HG03342 (cell line): Measurements from ENCODE around the gene UBE2F.
"Not testable (repeated sequence)": the region's sequence is repeated elsewhere in the genome, so short reads cannot be mapped to it uniquely, and the experiment has no call there.

Source experiments
- ATAC-seq: cut with Tn5 transposase; IDR thresholded peaks from one replicate; pipeline ENCODE4 v1.9.1; 2021; ENCODE audit warnings: mild to moderate bottlenecking, moderate library complexity; ENCODE audit not compliant: unreplicated experiment

Gene UBE2F

GRCh38 chr2:238042090-238042489 is 75.3 kb downstream of the UBE2F start:
- ATAC-seq = no peak

GRCh38 chr2:238042849-238043584 is 76.2 kb downstream of the UBE2F start:
- no peak for ATAC-seq

DNA sequence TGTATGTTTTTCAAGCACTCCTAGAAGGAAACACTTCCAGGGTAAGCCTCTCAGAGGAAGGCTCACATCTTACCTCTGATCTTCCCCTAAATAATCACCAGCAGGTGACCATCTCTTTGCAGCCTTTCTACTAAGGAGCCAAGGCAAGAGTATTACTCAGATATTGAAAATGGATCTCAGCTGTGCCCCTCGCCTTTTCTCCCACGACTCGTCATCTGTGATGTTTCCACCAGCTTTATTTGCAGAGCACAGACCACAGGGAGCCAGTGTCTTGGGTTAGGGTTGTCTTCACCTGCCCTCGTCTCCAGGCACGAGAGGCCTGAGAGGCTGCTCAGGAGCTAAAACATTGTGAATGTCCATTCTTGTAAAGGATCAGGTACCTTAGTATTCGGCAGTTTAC is 77.0 kb downstream of the UBE2F start:
- no peak for ATAC-seq

DNA sequence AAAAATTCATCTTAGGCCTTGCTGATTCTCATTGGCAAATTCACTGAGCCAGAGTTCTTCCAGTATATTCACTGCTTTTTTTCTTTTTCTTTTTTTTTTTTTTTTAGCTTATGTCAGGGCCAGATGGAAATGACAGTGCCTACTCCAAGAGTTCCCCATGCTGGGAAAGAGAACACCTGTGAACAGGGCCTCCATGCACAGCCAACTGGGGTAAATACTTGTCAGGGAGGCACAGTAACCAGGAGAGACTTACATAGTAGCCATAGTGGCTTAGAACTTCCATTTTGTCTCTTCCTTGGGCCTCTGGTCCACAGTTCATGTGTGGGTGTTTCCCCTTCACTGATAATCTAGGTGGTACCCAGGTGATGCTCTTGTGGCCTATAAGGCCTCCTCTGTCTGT is 78.8 kb downstream of the UBE2F start:
- no peak for ATAC-seq

GRCh38 chr2:238046725-238047270 is 80.0 kb downstream of the UBE2F start:
- ATAC-seq = no peak

- ATAC-seq = no peak
Observed at GRCh38 chr2:238053191-238053776, 86.5 kb downstream of the UBE2F start.

GRCh38 chr2:238055841-238056240 is 89.0 kb downstream of the UBE2F start:
- ATAC-seq = no peak

DNA sequence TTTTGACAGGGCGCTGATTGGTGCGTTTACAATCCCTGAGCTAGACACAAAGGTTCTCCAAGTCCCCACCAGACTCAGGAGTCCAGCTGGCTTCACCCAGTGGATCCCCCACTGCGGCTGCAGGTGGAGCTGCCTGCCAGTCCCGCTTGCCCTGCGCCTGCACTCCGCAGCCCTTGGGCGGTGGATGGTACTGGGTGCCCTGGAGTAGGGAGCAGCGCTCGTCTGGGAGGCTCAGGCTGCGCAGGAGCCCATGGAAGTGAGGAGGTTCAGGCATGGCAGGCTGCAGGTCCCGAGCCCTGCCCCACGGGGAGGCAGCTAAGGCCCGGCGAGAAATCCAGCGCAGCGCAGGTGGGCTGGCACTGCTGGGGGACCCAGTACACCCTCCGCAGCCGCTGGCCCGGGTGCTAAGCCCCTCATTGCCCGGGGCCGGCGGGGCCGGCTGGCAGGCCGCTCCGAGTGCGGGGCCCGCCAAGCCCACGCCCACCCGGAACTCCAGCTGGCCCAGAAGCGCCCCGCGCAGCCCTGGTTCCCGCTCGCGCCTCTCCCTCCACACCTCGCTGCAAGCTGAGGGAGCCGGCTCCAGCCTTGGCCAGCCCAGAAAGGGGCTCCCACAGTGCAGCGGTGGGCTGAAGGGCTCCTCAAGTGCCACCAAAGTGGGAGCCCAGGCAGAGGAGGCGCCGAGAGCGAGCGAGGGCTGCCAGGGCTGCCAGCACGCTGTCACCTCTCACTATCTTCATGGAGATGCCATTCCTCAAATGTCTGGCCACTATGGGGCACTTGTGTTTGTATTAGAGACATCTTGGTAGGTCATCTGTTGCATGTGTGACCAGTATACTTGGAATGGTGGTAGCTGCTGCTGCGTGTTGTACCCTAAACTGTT is 91.1 kb downstream of the UBE2F start:
- ATAC-seq = not testable (repeated sequence)

DNA sequence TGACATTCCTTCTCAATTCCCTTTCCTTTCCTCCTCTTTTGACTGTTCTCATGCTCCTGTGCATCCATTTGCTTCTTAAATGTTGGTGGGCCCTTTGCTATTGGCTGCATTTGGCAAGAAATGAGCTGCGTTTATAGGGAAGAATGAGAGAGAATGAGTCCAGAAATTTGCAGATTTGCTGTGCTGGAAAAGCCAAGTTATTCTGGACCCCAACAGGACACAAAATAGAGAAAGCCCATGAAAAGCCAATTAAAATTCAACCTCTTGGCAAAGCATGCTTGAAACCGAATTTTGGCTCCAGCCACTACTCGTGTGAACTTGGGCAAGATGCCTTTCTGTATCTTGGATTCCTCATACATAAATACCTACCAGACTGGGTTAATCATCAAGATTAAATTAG is 92.7 kb downstream of the UBE2F start:
- ATAC-seq = no peak

DNA sequence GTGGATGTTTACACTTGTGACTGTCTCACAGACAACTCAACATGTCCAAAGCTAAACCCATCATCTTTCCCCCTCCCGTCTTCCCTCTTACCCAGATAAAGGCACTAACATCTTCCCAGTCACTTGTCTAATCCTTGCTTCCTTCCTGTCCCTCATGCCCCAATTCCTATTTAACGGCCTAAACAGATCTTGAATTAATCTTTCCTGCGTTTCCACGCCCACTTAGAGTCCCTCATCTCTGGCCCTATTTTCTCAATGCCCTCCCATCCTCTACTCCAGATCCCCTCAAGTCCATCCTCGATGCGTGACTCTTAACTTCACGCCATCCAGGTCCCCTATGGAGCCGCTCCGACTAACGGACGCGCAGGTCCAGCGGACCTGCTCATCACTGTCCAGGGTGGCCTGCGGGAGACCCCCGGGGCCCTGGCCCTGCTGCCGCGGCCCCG is 93.3 kb downstream of the UBE2F start:
- ATAC-seq = no peak

DNA sequence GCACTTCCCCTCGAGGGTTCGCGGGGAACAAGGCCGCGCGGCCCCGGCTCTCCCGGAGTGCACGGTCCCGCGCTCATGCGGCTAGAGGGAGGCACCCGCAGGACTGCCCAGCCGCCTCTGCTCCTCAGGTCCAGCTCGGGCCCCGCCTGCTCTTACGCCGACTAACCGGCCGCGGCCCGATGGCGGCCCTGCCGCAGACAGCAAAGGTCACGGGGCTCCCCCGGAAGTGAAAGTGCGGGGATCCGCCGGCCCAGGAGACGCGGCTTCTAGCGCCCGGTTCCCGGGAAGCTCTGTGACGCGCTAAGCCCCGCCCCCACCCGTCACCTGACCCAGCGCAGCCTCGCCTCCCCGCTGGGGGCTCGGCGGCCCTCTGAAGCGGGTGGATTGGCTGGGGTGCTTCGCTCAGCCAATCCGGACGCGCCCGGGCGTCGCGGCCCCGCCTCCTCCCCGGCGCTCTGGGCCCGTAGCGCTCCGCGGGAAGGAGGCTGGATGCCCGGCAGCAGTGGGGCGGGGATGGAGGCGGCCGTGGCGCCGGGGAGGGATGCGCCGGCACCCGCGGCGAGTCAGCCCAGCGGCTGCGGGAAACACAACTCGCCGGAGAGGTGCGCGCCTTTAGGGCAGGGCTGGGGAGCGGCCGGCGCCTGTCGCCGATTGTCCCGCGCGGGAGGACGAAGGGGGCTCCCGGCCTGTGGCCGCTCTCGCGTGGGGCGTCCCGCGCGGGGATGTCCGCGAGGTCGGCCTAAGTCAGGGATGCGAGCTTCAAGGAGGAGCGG is 93.9 kb downstream of the UBE2F start, which contains the start of gene SCLY:
SCLY (plus strand) TSS at position 460 of the 773 bp plus-strand sequence; CDS start at position 514, 54 bp downstream.
- ATAC-seq = peak; percentile 93

DNA sequence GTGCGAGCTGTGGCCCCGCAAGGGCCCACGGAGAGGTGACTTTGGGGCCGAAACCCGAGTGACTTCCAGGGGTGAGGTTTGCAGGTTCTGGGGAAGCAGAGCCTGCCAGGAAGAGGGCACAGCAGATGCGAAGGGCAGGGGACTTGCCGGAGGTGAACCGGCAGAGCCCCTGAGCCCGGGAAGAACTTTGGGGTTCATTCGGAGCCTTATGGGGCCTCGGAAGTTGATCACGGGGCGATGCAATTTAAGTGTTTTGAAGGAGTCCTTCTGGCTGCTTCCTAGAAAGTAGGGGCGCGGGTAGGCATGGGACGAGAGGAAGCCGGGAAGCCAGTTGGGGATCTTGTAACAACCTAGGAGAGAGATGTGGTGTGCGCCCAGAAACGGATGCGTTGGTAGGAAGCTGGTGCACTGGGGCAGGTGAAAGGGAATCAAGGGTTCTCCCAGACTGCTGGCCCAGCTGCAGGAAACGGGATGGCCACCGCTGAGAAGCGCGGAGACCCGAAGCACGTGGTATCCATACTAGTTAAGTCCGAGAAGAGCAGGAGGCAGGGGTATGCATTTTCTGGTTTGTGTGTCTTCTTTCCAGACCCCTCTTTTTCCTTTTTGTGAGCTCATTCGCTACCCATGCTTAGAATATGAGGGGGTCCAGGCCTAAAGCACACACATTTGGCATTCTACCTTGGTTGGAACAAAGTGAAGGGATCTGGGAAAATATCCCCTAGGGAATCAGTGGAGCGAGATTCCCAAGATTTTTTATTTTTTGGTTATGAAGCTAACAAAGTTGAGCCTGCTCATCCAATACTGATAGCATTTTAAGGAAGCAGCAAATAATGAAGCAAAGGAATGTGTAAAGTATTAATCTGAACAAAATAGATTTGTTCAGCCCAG is 94.7 kb downstream of the UBE2F start:
- peak; percentile 20 for ATAC-seq

GRCh38 chr2:238063414-238064189 is 96.8 kb downstream of the UBE2F start:
- no peak for ATAC-seq

DNA sequence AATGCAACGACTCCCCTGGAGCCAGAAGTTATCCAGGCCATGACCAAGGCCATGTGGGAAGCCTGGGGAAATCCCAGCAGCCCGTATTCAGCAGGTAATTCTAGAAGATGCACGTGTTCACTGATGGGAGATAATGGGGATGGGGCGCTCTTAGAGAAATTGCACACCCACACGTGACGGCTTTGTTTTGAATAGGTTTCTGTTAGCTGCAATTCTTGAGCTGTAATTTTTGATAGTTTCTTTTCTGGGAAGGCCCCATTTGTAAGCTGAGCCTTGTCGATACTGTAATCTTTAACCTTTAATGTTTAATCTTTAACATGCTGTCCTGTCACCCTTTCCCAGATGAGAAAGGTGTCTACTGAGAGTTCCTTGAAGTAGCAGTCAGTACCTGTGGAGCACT is 97.6 kb downstream of the UBE2F start:
- no peak for ATAC-seq

GRCh38 chr2:238065071-238065846 is 98.4 kb downstream of the UBE2F start:
- no peak for ATAC-seq

DNA sequence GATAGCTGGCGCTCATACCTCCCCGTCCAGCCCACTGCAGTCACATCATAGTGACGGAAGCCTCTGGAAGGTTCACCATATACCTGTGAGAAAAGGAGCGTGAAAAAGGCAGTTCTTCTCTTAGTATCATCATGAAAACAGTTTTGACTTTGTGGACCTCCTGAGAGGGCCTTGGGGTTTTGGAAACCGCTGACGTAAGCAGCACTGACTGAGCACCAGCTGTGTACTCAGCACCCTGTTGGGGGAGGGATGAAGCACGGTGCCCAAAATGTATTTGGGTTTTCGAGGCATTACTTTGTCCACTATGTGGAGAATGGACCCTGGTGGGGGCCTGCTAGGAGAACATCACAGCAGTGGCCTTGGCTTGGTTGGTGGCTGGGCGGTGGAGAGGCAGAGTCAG is 99.4 kb downstream of the UBE2F start:
- no peak for ATAC-seq

GRCh38 chr2:238066718-238067117 is 99.9 kb downstream of the UBE2F start:
- not testable (repeated sequence) for ATAC-seq

DNA sequence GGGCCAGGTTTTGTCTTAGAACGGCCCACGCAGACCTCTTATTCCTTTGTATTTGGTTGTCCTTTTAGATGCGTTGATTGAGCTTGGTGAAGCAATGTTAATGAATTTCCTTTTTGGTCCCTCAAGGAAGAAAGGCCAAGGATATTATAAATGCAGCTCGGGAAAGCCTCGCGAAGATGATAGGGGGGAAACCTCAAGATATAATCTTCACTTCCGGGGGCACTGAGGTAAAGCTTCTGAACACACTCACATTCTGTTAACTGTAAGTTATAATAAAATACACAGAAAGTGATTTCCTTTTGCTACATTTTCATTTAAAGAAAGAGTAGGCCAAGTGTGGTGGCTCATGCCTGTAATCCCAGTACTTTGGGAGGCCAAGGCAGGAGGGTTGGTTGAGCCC is 101.1 kb downstream of the UBE2F start:
- no peak for ATAC-seq
